Suprapubic skin (tissue), 4 donors: Measurements from ENCODE around the gene NRCAM. TPM values are rescaled to one million over a fixed set of nuclear protein-coding genes. Genes with fewer than 3 reads are reported as not detected.

Experiments used
- DNase-seq, 2 donors: peaks; one replicate each; pipeline ENCODE4 v3.0.0-alpha.2; 2019; ENCODE audit warnings: low spot score in 2 of 2
- H3K27ac ChIP-seq: fragments of 200-600 bp; sonication (generic); one replicate; pipeline ENCODE4 v1.5.1; 2019
- H3K27me3 ChIP-seq: fragments of 200-600 bp; sonication (generic); one replicate; pipeline ENCODE4 v1.5.1; 2019
- H3K36me3 ChIP-seq: fragments of 200-600 bp; sonication (generic); one replicate; pipeline ENCODE4 v1.5.1; 2019
- H3K4me1 ChIP-seq: fragments of 200-600 bp; sonication (generic); one replicate; pipeline ENCODE4 v1.5.1; 2019
- H3K4me3 ChIP-seq: fragments of 200-600 bp; sonication (generic); one replicate; pipeline ENCODE4 v1.5.1; 2019; ENCODE audit warnings: mild to moderate bottlenecking
- H3K9me3 ChIP-seq: fragments of 200-600 bp; sonication (generic); one replicate; pipeline ENCODE4 v1.5.1; 2019
- CTCF ChIP-seq, 2 donors: fragments of 200-600 bp in 1 of 2; fragments of 450-650 bp in 1 of 2; sonication (generic) in 1 of 2; IDR thresholded peaks; one replicate each; pipeline ENCODE4 v1.5.1; 2016 to 2019; ENCODE audit warnings: antibody characterized with exemption in 2 of 2, mild to moderate bottlenecking in 1 of 2, moderate library complexity in 1 of 2
- EP300 ChIP-seq: sonication (generic); formaldehyde crosslinking; IDR thresholded peaks from one replicate; pipeline ENCODE4 v1.6.1; 2017; ENCODE audit warnings: antibody characterized with exemption
- POLR2A ChIP-seq, 2 donors: fragments of 450-650 bp; IDR thresholded peaks; one replicate each; pipeline ENCODE4 v1.6.1; 2017; ENCODE audit warnings: antibody characterized with exemption in 2 of 2, mild to moderate bottlenecking in 2 of 2, moderate library complexity in 2 of 2
- POLR2AphosphoS5 ChIP-seq, 3 donors: sonication (generic); formaldehyde crosslinking; IDR thresholded peaks; one replicate each; pipeline ENCODE4 v1.6.1; 2017; ENCODE audit warnings: antibody characterized with exemption in 3 of 3
- WGBS: methylation state at CpG from one replicate; pipeline ENCODE4 v1.1.5; 2018; 5-methylcytosine and 5-hydroxymethylcytosine counted together
- total RNA-seq, 4 donors: library from RNA; depleted of rRNA; stranded (reverse); fragments of >200 nt; gene quantifications; one replicate each; pipeline ENCODE4 v1.1.0, GENCODE V29; 2016

Gene NRCAM
- total RNA-seq, 4 donors from 2014 or later: 2.3 to 7.2 (median 2.8) TPM

- no peak for DNase-seq
- TF ChIP-seq POLR2AphosphoS5 (IDR thresholded peaks at IDR 0.05): no peak
- H3K4me3 ChIP-seq: no peak overlapping the region
Observed at GRCh38 chr7:108380517-108380916, 75.7 kb downstream of the NRCAM start.

GRCh38 chr7:108376206-108376605 lies 80.0 kb downstream of the NRCAM start:
- no peak for DNase-seq
- Histone ChIP-seq H3K4me1 (no peaks in the 10 kb centered on the region), H3K27ac (no peak overlapping the region), H3K9me3 (no peaks in the 10 kb centered on the region), H3K27me3 (no peaks in the 10 kb centered on the region), H3K36me3 (no peaks in the 10 kb centered on the region), H3K4me3 (no peak overlapping the region)
- TF ChIP-seq POLR2AphosphoS5 (IDR thresholded peaks at IDR 0.05) (no peak), EP300 (no peak), CTCF (IDR thresholded peaks at IDR 0.05) (no peak), POLR2A (IDR thresholded peaks at IDR 0.05) (no peak)

More at GRCh38 chr7:108380517-108380916, 75.7 kb downstream of the NRCAM start:
- no peaks in the 10 kb centered on the region for H3K4me1 ChIP-seq
- H3K27me3 ChIP-seq: no peaks in the 10 kb centered on the region
- H3K9me3 ChIP-seq: no peaks in the 10 kb centered on the region
- no peak overlapping the region for H3K27ac ChIP-seq
- no peaks in the 10 kb centered on the region for H3K36me3 ChIP-seq

- H3K36me3 ChIP-seq: no peaks in the 10 kb centered on the region
- H3K4me1 ChIP-seq: no peaks in the 10 kb centered on the region
- WGBS: 93% methylated on average over 1 of the region's 1 CpG
- no peaks in the 10 kb centered on the region for H3K27me3 ChIP-seq
- no peaks in the 10 kb centered on the region for H3K9me3 ChIP-seq
- no peak for TF ChIP-seq CTCF (IDR thresholded peaks at IDR 0.05)
- TF ChIP-seq EP300: no peak
- H3K27ac ChIP-seq: no peak overlapping the region
- no peak overlapping the region for H3K4me3 ChIP-seq
- no peak for DNase-seq
Observed at GRCh38 chr7:108375668-108376067, 80.6 kb downstream of the NRCAM start.

- H3K27me3 ChIP-seq: no peaks in the 10 kb centered on the region
- TF ChIP-seq CTCF (IDR thresholded peaks at IDR 0.05) (no peak), POLR2A (IDR thresholded peaks at IDR 0.05) (no peak), POLR2AphosphoS5 (IDR thresholded peaks at IDR 0.05) (no peak), EP300 (no peak)
- no peak for DNase-seq
Observed at GRCh38 chr7:108374899-108375298, 81.3 kb downstream of the NRCAM start.

GRCh38 chr7:108372618-108373017 lies 83.6 kb downstream of the NRCAM start:
- H3K36me3 ChIP-seq: no peaks in the 10 kb centered on the region
- WGBS: 74% methylated on average over 2 of the region's 2 CpGs
- DNase-seq: no peak
- H3K9me3 ChIP-seq: no peaks in the 10 kb centered on the region
- H3K4me3 ChIP-seq: no peak overlapping the region
- no peaks in the 10 kb centered on the region for H3K4me1 ChIP-seq
- no peak overlapping the region for H3K27ac ChIP-seq
- TF ChIP-seq CTCF (IDR thresholded peaks at IDR 0.05) (no peak), POLR2AphosphoS5 (IDR thresholded peaks at IDR 0.05) (no peak), POLR2A (IDR thresholded peaks at IDR 0.05) (no peak), EP300 (no peak)
- H3K27me3 ChIP-seq: no peaks in the 10 kb centered on the region

More at GRCh38 chr7:108374899-108375298, 81.3 kb downstream of the NRCAM start:
- Histone ChIP-seq H3K36me3 (no peaks in the 10 kb centered on the region), H3K27ac (no peak overlapping the region), H3K9me3 (no peaks in the 10 kb centered on the region), H3K4me1 (no peaks in the 10 kb centered on the region), H3K4me3 (no peak overlapping the region)

- TF ChIP-seq POLR2AphosphoS5 (IDR thresholded peaks at IDR 0.05) (no peak), POLR2A (IDR thresholded peaks at IDR 0.05) (no peak), CTCF (IDR thresholded peaks at IDR 0.05) (no peak), EP300 (no peak)
- H3K36me3 ChIP-seq: no peaks in the 10 kb centered on the region
- 67% methylated on average over 2 of the region's 2 CpGs for WGBS
Observed at GRCh38 chr7:108370616-108371015, 85.6 kb downstream of the NRCAM start.

More at GRCh38 chr7:108370616-108371015, 85.6 kb downstream of the NRCAM start:
- no peak overlapping the region for H3K27ac ChIP-seq
- no peaks in the 10 kb centered on the region for H3K9me3 ChIP-seq
- DNase-seq: no peak
- H3K4me3 ChIP-seq: no peak overlapping the region
- H3K27me3 ChIP-seq: no peaks in the 10 kb centered on the region
- no peaks in the 10 kb centered on the region for H3K4me1 ChIP-seq
